Trophoblast cell (in vitro differentiated cells and primary cell): ENCODE data around the gene UBE2G2.
A peak's percentile ranks its signal among the peaks of the same experiment; 100 is the strongest.

Experiments used
- DNase-seq, 2 donors: peaks; one replicate each; pipeline ENCODE4 v3.0.0-alpha.2; 2016
- H2AFZ ChIP-seq: 2 replicates; pipeline ENCODE4 v1.6.1; 2013; ENCODE audit warnings: low read length, moderate library complexity, mild to moderate bottlenecking; ENCODE audit not compliant: insufficient read depth, poor library complexity
- H2AK5ac ChIP-seq: 2 replicates; pipeline ENCODE4 v1.6.1; 2013; ENCODE audit warnings: mild to moderate bottlenecking, low read length
- H2BK120ac ChIP-seq: 2 replicates; pipeline ENCODE4 v1.6.1; 2013; ENCODE audit warnings: low read length, mild to moderate bottlenecking, moderate library complexity; ENCODE audit not compliant: insufficient read depth, poor library complexity
- H2BK12ac ChIP-seq: 2 replicates; pipeline ENCODE4 v1.6.1; 2013; ENCODE audit warnings: mild to moderate bottlenecking, low read length, moderate library complexity
- H2BK5ac ChIP-seq: 2 replicates; pipeline ENCODE4 v1.6.1; 2013; ENCODE audit warnings: low read length, low read depth, moderate library complexity, mild to moderate bottlenecking; ENCODE audit not compliant: poor library complexity
- H3K14ac ChIP-seq: 2 replicates; pipeline ENCODE4 v1.6.1; 2013; ENCODE audit warnings: mild to moderate bottlenecking, low read length
- H3K18ac ChIP-seq: 2 replicates; pipeline ENCODE4 v1.6.1; 2013; ENCODE audit warnings: mild to moderate bottlenecking, low read length
- H3K23ac ChIP-seq: 2 replicates; pipeline ENCODE4 v1.6.1; 2013; ENCODE audit warnings: low read length
- H3K27ac ChIP-seq: 2 replicates; pipeline ENCODE4 v1.5.1; 2013; ENCODE audit warnings: low read depth, mild to moderate bottlenecking, inconsistent platforms, low read length, moderate library complexity
- H3K27me3 ChIP-seq: 2 replicates; pipeline ENCODE4 v1.6.1; 2013; ENCODE audit warnings: inconsistent platforms, mild to moderate bottlenecking, low read length, moderate library complexity; ENCODE audit not compliant: insufficient read depth
- H3K36me3 ChIP-seq, 2 experiments: 1 replicate in 1 of 2; 2 replicates in 1 of 2; pipeline ENCODE4 v1.6.1; 2013; ENCODE audit warnings: low read length in 2 of 2, mild to moderate bottlenecking in 2 of 2, moderate library complexity in 1 of 2; ENCODE audit not compliant: insufficient read depth in 2 of 2, control insufficient read depth in 1 of 2
- H3K4ac ChIP-seq: 2 replicates; pipeline ENCODE4 v1.6.1; 2013; ENCODE audit warnings: low read depth, mild to moderate bottlenecking, low read length, moderate library complexity
- H3K4me1 ChIP-seq, 2 experiments: 1 replicate in 1 of 2; 2 replicates in 1 of 2; pipeline ENCODE4 v1.6.1; 2013; ENCODE audit warnings: low read length in 2 of 2, mild to moderate bottlenecking in 2 of 2, moderate library complexity in 1 of 2; ENCODE audit not compliant: insufficient read depth in 2 of 2, control insufficient read depth in 1 of 2
- H3K4me2 ChIP-seq: 2 replicates; pipeline ENCODE4 v1.6.1; 2013; ENCODE audit warnings: inconsistent platforms, mild to moderate bottlenecking, low read length, moderate library complexity
- H3K4me3 ChIP-seq: 2 replicates; pipeline ENCODE4 v1.5.1; 2013; ENCODE audit warnings: mild to moderate bottlenecking, low read depth, low read length, inconsistent platforms
- H3K79me1 ChIP-seq: one replicate; pipeline ENCODE4 v1.6.1; 2013; ENCODE audit warnings: low read length
- H3K79me2 ChIP-seq: 2 replicates; pipeline ENCODE4 v1.6.1; 2013; ENCODE audit warnings: low read length, mild to moderate bottlenecking; ENCODE audit not compliant: control insufficient read depth, insufficient read depth, poor library complexity
- H3K9ac ChIP-seq: 2 replicates; pipeline ENCODE4 v1.6.1; 2013; ENCODE audit warnings: mild to moderate bottlenecking, low read length
- H3K9me3 ChIP-seq: 2 replicates; pipeline ENCODE4 v1.6.1; 2013; ENCODE audit warnings: low read depth, mild to moderate bottlenecking, control low read depth, inconsistent platforms, low read length; ENCODE audit not compliant: insufficient read depth
- H4K12ac ChIP-seq: 2 replicates; pipeline ENCODE4 v1.6.1; 2013; ENCODE audit warnings: low read depth, mild to moderate bottlenecking, low read length, moderate library complexity
- H4K8ac ChIP-seq: 2 replicates; pipeline ENCODE4 v1.6.1; 2013; ENCODE audit warnings: low read depth, mild to moderate bottlenecking, low read length, moderate library complexity
- H4K91ac ChIP-seq: one replicate; pipeline ENCODE4 v1.6.1; 2013; ENCODE audit warnings: low read depth, mild to moderate bottlenecking, low read length, moderate library complexity
- WGBS: extraction: QIAGEN DNeasy Blood & Tissue Kit; methylation state at CpG from one replicate; pipeline ENCODE4 v1.1.7; 2013; ENCODE audit warnings: missing lambda C conversion rate; ENCODE audit not compliant: insufficient read length, insufficient coverage; ENCODE audit errors: extremely low coverage; 5-methylcytosine and 5-hydroxymethylcytosine counted together

The UBE2G2 gene

GRCh38 chr21:44792702-44793591 lies 8.7 kb downstream of the UBE2G2 start:
- H3K14ac ChIP-seq: no peak overlapping the region
- H3K9ac ChIP-seq: no peak overlapping the region
- H3K4me2 ChIP-seq: no peak overlapping the region
- H2BK12ac ChIP-seq: no peak overlapping the region
- peak overlapping the region; percentile 9 for H3K4ac ChIP-seq
- H3K27ac ChIP-seq: no peak overlapping the region
- H3K18ac ChIP-seq: peak overlapping the region; percentile 68
- H3K79me2 ChIP-seq: peaks cover 4% of the 10 kb centered on the region
- no peak overlapping the region for H4K8ac ChIP-seq
- H2AFZ ChIP-seq: no peak overlapping the region
- no peaks in the 10 kb centered on the region for H3K27me3 ChIP-seq
- no peak overlapping the region for H3K23ac ChIP-seq
- no peaks in the 10 kb centered on the region for H3K9me3 ChIP-seq
- no peak overlapping the region for H2BK120ac ChIP-seq
- no peak overlapping the region for H4K91ac ChIP-seq
- WGBS: no CpG with 5 or more reads among the region's 10 CpGs
- H2BK5ac ChIP-seq: no peak overlapping the region
- no peak overlapping the region for H3K4me3 ChIP-seq
- no peak overlapping the region for H2AK5ac ChIP-seq
- H4K12ac ChIP-seq: no peak overlapping the region
- peak; percentile 30 to 76 for DNase-seq
- no peaks in the 10 kb centered on the region for H3K79me1 ChIP-seq
- H3K36me3 ChIP-seq: peaks cover 0 to 12% of the 10 kb centered on the region in 2 experiments
- H3K4me1 ChIP-seq: no peaks in the 10 kb centered on the region

GRCh38 chr21:44791993-44792392 lies 9.6 kb downstream of the UBE2G2 start:
- H3K14ac ChIP-seq: no peak overlapping the region
- no peaks in the 10 kb centered on the region for H3K4me1 ChIP-seq
- H3K79me1 ChIP-seq: no peaks in the 10 kb centered on the region
- H4K8ac ChIP-seq: no peak overlapping the region
- H4K91ac ChIP-seq: no peak overlapping the region
- no peaks in the 10 kb centered on the region for H3K27me3 ChIP-seq
- no peak overlapping the region for H3K4ac ChIP-seq
- no peak overlapping the region for H2BK120ac ChIP-seq
- no peak overlapping the region for H2AFZ ChIP-seq
- H2AK5ac ChIP-seq: no peak overlapping the region
- no peak for DNase-seq
- no peak overlapping the region for H3K9ac ChIP-seq
- no peak overlapping the region for H3K23ac ChIP-seq
- WGBS: no CpG with 5 or more reads among the region's 5 CpGs
- H4K12ac ChIP-seq: no peak overlapping the region
- peaks cover 0 to 14% of the 10 kb centered on the region in 2 experiments for H3K36me3 ChIP-seq
- no peak overlapping the region for H3K4me3 ChIP-seq
- H3K27ac ChIP-seq: no peak overlapping the region
- no peak overlapping the region for H2BK12ac ChIP-seq
- H3K9me3 ChIP-seq: no peaks in the 10 kb centered on the region
- H3K79me2 ChIP-seq: peaks cover 1% of the 10 kb centered on the region
- no peak overlapping the region for H3K18ac ChIP-seq
- no peak overlapping the region for H3K4me2 ChIP-seq
- H2BK5ac ChIP-seq: no peak overlapping the region

GRCh38 chr21:44791246-44791645 lies 10.4 kb downstream of the UBE2G2 start:
- Histone ChIP-seq H3K14ac (no peak overlapping the region), H3K79me1 (no peaks in the 10 kb centered on the region), H2AK5ac (no peak overlapping the region), H3K27me3 (no peaks in the 10 kb centered on the region), H3K4ac (no peak overlapping the region), H2BK5ac (no peak overlapping the region), H3K36me3 (peaks cover 0 to 12% of the 10 kb centered on the region in 2 experiments), H4K91ac (no peak overlapping the region), H3K9ac (no peak overlapping the region), H3K4me3 (no peak overlapping the region), H2BK120ac (no peak overlapping the region), H2AFZ (no peak overlapping the region), H3K4me1 (no peaks in the 10 kb centered on the region), H4K12ac (no peak overlapping the region), H3K9me3 (no peaks in the 10 kb centered on the region), H3K27ac (no peak overlapping the region), H3K23ac (no peak overlapping the region), H4K8ac (no peak overlapping the region), H2BK12ac (no peak overlapping the region), H3K79me2 (peaks cover 1% of the 10 kb centered on the region), H3K4me2 (no peak overlapping the region), H3K18ac (no peak overlapping the region)
- no CpG with 5 or more reads among the region's 5 CpGs for WGBS
- DNase-seq: no peak

- no peak overlapping the region for H3K27ac ChIP-seq
- H2BK12ac ChIP-seq: no peak overlapping the region
- no peaks in the 10 kb centered on the region for H3K4me1 ChIP-seq
- H3K9me3 ChIP-seq: no peaks in the 10 kb centered on the region
- H3K23ac ChIP-seq: no peak overlapping the region
- H3K36me3 ChIP-seq: peaks cover 0 to 12% of the 10 kb centered on the region in 2 experiments
- H4K91ac ChIP-seq: no peak overlapping the region
- H2BK5ac ChIP-seq: no peak overlapping the region
- peaks cover under 1% of the 10 kb centered on the region for H3K79me2 ChIP-seq
- no peak overlapping the region for H3K9ac ChIP-seq
- no peaks in the 10 kb centered on the region for H3K27me3 ChIP-seq
- no peak overlapping the region for H2AK5ac ChIP-seq
- no peak overlapping the region for H3K14ac ChIP-seq
- DNase-seq: no peak
- H3K79me1 ChIP-seq: no peaks in the 10 kb centered on the region
- H2BK120ac ChIP-seq: no peak overlapping the region
- H4K8ac ChIP-seq: no peak overlapping the region
- H3K4me2 ChIP-seq: no peak overlapping the region
- no peak overlapping the region for H2AFZ ChIP-seq
- no peak overlapping the region for H3K4ac ChIP-seq
- no CpG with 5 or more reads among the region's 3 CpGs for WGBS
- no peak overlapping the region for H3K18ac ChIP-seq
- no peak overlapping the region for H4K12ac ChIP-seq
- no peak overlapping the region for H3K4me3 ChIP-seq
Observed at GRCh38 chr21:44790368-44790767, 11.3 kb downstream of the UBE2G2 start.
